ENCODE results near the gene C1QTNF3.
"Not testable (repeated sequence)": the region's sequence is repeated elsewhere in the genome, so short reads cannot be mapped to it uniquely, and the experiment has no call there.

DNA sequence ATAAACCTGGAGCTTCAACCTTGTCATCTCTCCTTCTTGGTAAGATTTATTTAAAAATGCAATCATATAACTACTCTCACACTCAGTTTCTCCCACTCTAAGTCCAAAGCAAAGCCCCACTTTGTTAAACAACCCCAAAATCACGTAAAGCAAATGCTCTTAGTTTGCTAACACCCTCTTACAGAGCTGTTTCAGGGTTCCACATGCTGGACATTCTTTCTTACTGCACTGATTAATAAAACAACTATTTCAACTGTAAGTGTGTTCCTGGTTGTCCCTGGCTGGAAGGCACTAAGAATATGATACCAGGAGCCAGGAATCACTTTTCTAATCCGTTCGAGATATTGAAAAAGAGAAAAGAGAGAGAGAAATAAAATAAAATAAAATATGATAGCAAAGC, 31.5 kb upstream of the C1QTNF3 start:
- TF ChIP-seq, protein P1, sequence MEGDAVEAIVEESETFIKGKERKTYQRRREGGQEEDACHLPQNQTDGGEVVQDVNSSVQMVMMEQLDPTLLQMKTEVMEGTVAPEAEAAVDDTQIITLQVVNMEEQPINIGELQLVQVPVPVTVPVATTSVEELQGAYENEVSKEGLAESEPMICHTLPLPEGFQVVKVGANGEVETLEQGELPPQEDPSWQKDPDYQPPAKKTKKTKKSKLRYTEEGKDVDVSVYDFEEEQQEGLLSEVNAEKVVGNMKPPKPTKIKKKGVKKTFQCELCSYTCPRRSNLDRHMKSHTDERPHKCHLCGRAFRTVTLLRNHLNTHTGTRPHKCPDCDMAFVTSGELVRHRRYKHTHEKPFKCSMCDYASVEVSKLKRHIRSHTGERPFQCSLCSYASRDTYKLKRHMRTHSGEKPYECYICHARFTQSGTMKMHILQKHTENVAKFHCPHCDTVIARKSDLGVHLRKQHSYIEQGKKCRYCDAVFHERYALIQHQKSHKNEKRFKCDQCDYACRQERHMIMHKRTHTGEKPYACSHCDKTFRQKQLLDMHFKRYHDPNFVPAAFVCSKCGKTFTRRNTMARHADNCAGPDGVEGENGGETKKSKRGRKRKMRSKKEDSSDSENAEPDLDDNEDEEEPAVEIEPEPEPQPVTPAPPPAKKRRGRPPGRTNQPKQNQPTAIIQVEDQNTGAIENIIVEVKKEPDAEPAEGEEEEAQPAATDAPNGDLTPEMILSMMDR (conservative IDR thresholded peaks at IDR 0.05): not testable (repeated sequence)
- not testable (repeated sequence) for TF ChIP-seq ZFX (IDR thresholded peaks at IDR 0.05)

All from C4-2B (cell line).